Loucy (cell line): Measurements from ENCODE around the gene MCEE.
"Not testable (repeated sequence)": the region's sequence is repeated elsewhere in the genome, so short reads cannot be mapped to it uniquely, and the experiment has no call there.

ENCODE experiments used
- H2AFZ ChIP-seq: fragments of 200-600 bp; sonication (generic); 2 replicates; pipeline ENCODE4 v1.6.0; 2016; ENCODE audit warnings: antibody characterized with exemption, mild to moderate bottlenecking, low read length, moderate library complexity
- H3F3A ChIP-seq: fragments of 200-600 bp; 2 replicates; pipeline ENCODE4 v1.6.0; 2016; ENCODE audit warnings: antibody characterized with exemption, low read depth, mild to moderate bottlenecking
- H3K27me3 ChIP-seq: fragments of 200-600 bp; sonication (generic); 2 replicates; pipeline ENCODE4 v1.6.1; 2014; ENCODE audit warnings: low read length, mild to moderate bottlenecking; ENCODE audit not compliant: insufficient read depth, poor library complexity, severe bottlenecking
- H3K36me3 ChIP-seq: fragments of 200-600 bp; sonication (generic); 2 replicates; pipeline ENCODE4 v1.6.1; 2016; ENCODE audit warnings: low read length; ENCODE audit not compliant: insufficient read depth
- H3K4me1 ChIP-seq: fragments of 200-600 bp; sonication (generic); 2 replicates; pipeline ENCODE4 v1.5.1; 2014; ENCODE audit warnings: low read length, mild to moderate bottlenecking; ENCODE audit not compliant: insufficient read depth, poor library complexity, severe bottlenecking
- H3K4me2 ChIP-seq: fragments of 200-600 bp; sonication (generic); 2 replicates; pipeline ENCODE4 v1.6.0; 2014; ENCODE audit warnings: antibody characterized with exemption, low read length, low read depth, mild to moderate bottlenecking; ENCODE audit not compliant: poor library complexity, severe bottlenecking
- H3K4me3 ChIP-seq: fragments of 200-600 bp; sonication (generic); 2 replicates; pipeline ENCODE4 v1.5.1; 2014; ENCODE audit warnings: low read length, mild to moderate bottlenecking, mixed read lengths; ENCODE audit not compliant: poor library complexity, severe bottlenecking
- H3K79me2 ChIP-seq: fragments of 200-600 bp; sonication (generic); 2 replicates; pipeline ENCODE4 v1.6.1; 2014; ENCODE audit warnings: low read length; ENCODE audit not compliant: insufficient read depth
- H3K9ac ChIP-seq: fragments of 200-600 bp; sonication (generic); 2 replicates; pipeline ENCODE4 v1.6.0; 2014; ENCODE audit warnings: mild to moderate bottlenecking, low read depth, low read length, moderate library complexity; ENCODE audit not compliant: poor library complexity, severe bottlenecking
- H3K9me2 ChIP-seq: fragments of 200-600 bp; sonication (generic); replicated peaks from 2 replicates; pipeline ENCODE4 v1.6.1; 2016; ENCODE audit warnings: low read depth, low read length, mixed read lengths
- H3K9me3 ChIP-seq: fragments of 200-600 bp; sonication (generic); 2 replicates; pipeline ENCODE4 v1.6.1; 2014; ENCODE audit warnings: mild to moderate bottlenecking, antibody characterized with exemption, low read length, low read depth; ENCODE audit not compliant: insufficient read depth
- H4K20me1 ChIP-seq: fragments of 200-600 bp; sonication (generic); 2 replicates; pipeline ENCODE4 v1.6.0; 2014; ENCODE audit warnings: antibody characterized with exemption, low read length, mild to moderate bottlenecking; ENCODE audit not compliant: insufficient read depth, poor library complexity, severe bottlenecking
- CTCF ChIP-seq: fragments of 200-600 bp; sonication (generic); conservative IDR thresholded peaks from 2 replicates; pipeline ENCODE4 v1.5.1; 2014; ENCODE audit warnings: mild to moderate bottlenecking, antibody characterized with exemption, low read length
- EZH2phosphoT487 ChIP-seq: fragments of 200-600 bp; IDR thresholded peaks from 2 replicates; pipeline ENCODE4 v1.6.1; 2018; ENCODE audit warnings: antibody characterized with exemption, mild to moderate bottlenecking, moderate library complexity, borderline replicate concordance

Gene MCEE

GRCh38 chr2:71130152-71130904 is at the start of gene MCEE, which contains the start of gene MPHOSPH10:
Gene MCEE (minus strand): TSS chr2:71130229. CDS start chr2:71130219, 10 bp downstream.
Gene MPHOSPH10 (plus strand): TSS chr2:71130634. CDS start chr2:71130666, 32 bp downstream.
- Histone ChIP-seq H4K20me1 (peaks cover 25% of the 10 kb centered on the region), H3K4me3 (peak within 1 kb of the TSS; percentile 99), H3F3A (no peaks in the 10 kb centered on the region), H3K9ac (peak within 1 kb of the TSS; percentile 98), H3K4me1 (peaks cover 46% of the 10 kb centered on the region), H3K9me3 (no peaks in the 10 kb centered on the region), H3K36me3 (peaks cover 13% of the 10 kb centered on the region), H3K9me2 (no peaks in the 10 kb centered on the region), H2AFZ (peak within 1 kb of the TSS; percentile 99), H3K4me2 (peak within 1 kb of the TSS; percentile 93), H3K27me3 (no peaks in the 10 kb centered on the region), H3K79me2 (peaks cover 72% of the 10 kb centered on the region)
- no peak for TF ChIP-seq EZH2phosphoT487
- TF ChIP-seq CTCF = no peak

- H2AFZ ChIP-seq, H3K4me3 ChIP-seq, H3K9me2 ChIP-seq, H3K36me3 ChIP-seq, H3K9me3 ChIP-seq, H4K20me1 ChIP-seq, H3F3A ChIP-seq, H3K27me3 ChIP-seq, H3K79me2 ChIP-seq, H3K9ac ChIP-seq, H3K4me2 ChIP-seq: not testable (repeated sequence)
- peaks cover 12% of the 10 kb centered on the region for H3K4me1 ChIP-seq
Measured at GRCh38 chr2:71178836-71179235, 48.8 kb upstream of the MCEE start.

GRCh38 chr2:71174207-71174606 is 44.2 kb upstream of the MCEE start:
- H2AFZ ChIP-seq = peak overlapping the region; percentile 85
- H3K4me2 ChIP-seq = peak overlapping the region; percentile 61
- no peaks in the 10 kb centered on the region for H3F3A ChIP-seq
- no peaks in the 10 kb centered on the region for H3K36me3 ChIP-seq
- H3K27me3 ChIP-seq = no peaks in the 10 kb centered on the region
- TF ChIP-seq EZH2phosphoT487 (no peak), CTCF (no peak)
- H3K79me2 ChIP-seq = no peaks in the 10 kb centered on the region
- no peak overlapping the region for H3K9ac ChIP-seq
- no peaks in the 10 kb centered on the region for H3K9me2 ChIP-seq
- no peaks in the 10 kb centered on the region for H4K20me1 ChIP-seq
- H3K9me3 ChIP-seq = no peaks in the 10 kb centered on the region
- H3K4me1 ChIP-seq = peaks cover 12% of the 10 kb centered on the region
- H3K4me3 ChIP-seq = peak overlapping the region; percentile 33

- no peak overlapping the region for H3K4me2 ChIP-seq
- H3K4me3 ChIP-seq = no peak overlapping the region
- H3K9me3 ChIP-seq = no peaks in the 10 kb centered on the region
- H3K4me1 ChIP-seq = peaks cover 12% of the 10 kb centered on the region
- H2AFZ ChIP-seq = no peak overlapping the region
- TF ChIP-seq EZH2phosphoT487 (no peak), CTCF (no peak)
- H3K27me3 ChIP-seq = no peaks in the 10 kb centered on the region
- no peaks in the 10 kb centered on the region for H4K20me1 ChIP-seq
- no peaks in the 10 kb centered on the region for H3K9me2 ChIP-seq
- H3K79me2 ChIP-seq = no peaks in the 10 kb centered on the region
- no peak overlapping the region for H3K9ac ChIP-seq
- no peaks in the 10 kb centered on the region for H3F3A ChIP-seq
- H3K36me3 ChIP-seq = no peaks in the 10 kb centered on the region
Measured at GRCh38 chr2:71173096-71173495, 43.1 kb upstream of the MCEE start.
